Ovary (tissue), 9 donors: ENCODE results near the gene PRKG1. TPM values are rescaled to one million over a fixed set of nuclear protein-coding genes. Genes with fewer than 3 reads are reported as not detected.

ENCODE experiments used
- DNase-seq, 5 donors: peaks; one replicate each; pipeline ENCODE4 v3.0.0-alpha.2; 2019 to 2020
- H3K27ac ChIP-seq, 2 donors: fragments of 200-600 bp; one replicate each; pipeline versions ENCODE4 v1.5.1 to v1.8.0; 2019 to 2022
- H3K27me3 ChIP-seq: fragments of 200-600 bp; one replicate; pipeline ENCODE4 v1.8.0; 2022
- H3K36me3 ChIP-seq: fragments of 200-600 bp; sonication (generic); one replicate; pipeline ENCODE4 v1.5.1; 2019
- H3K4me1 ChIP-seq: one replicate; pipeline ENCODE4 v1.8.1; 2013; ENCODE audit warnings: mild to moderate bottlenecking, moderate library complexity; ENCODE audit not compliant: insufficient read depth
- H3K4me3 ChIP-seq: fragments of 200-600 bp; sonication (generic); one replicate; pipeline ENCODE4 v1.5.1; 2017
- H3K9me3 ChIP-seq, 2 donors: fragments of 200-600 bp in 1 of 2; sonication (generic) in 1 of 2; one replicate each; pipeline versions ENCODE4 v1.5.1 to v1.8.1; 2013 to 2019; ENCODE audit warnings: mild to moderate bottlenecking in 1 of 2, moderate library complexity in 1 of 2
- CTCF ChIP-seq, 3 donors: fragments of 450-650 bp in 2 of 3; fragments of 200-600 bp in 1 of 3; IDR thresholded peaks; one replicate each; pipeline versions ENCODE4 v1.5.1 to v1.8.0; 2016 to 2022; ENCODE audit warnings: antibody characterized with exemption in 3 of 3, mild to moderate bottlenecking in 1 of 3
- EP300 ChIP-seq: sonication (generic); formaldehyde crosslinking; IDR thresholded peaks from one replicate; pipeline ENCODE4 v1.6.1; 2017; ENCODE audit warnings: antibody characterized with exemption
- POLR2A ChIP-seq: fragments of 450-650 bp; IDR thresholded peaks from one replicate; pipeline ENCODE4 v1.6.1; 2017; ENCODE audit warnings: antibody characterized with exemption, mild to moderate bottlenecking, moderate library complexity
- WGBS, 3 donors: extraction: QIAGEN DNeasy Blood & Tissue Kit in 1 of 3; methylation state at CpG; one replicate each; pipeline versions ENCODE4 v1.1.5 to v1.1.7; 2013 to 2017; 5-methylcytosine and 5-hydroxymethylcytosine counted together
- intact Hi-C, 4 donors: fragments of 100-400 bp; cut with DNase I; formaldehyde crosslinking; loops; one replicate each; pipeline versions ENCODE4 v1.11.0 to v1.15.1; 2022 to 2023
- polyA plus RNA-seq, 2 donors: library from polyadenylated mRNA; stranded (reverse); fragments of 200-250 nt in 1 of 2; fragments of 350-450 nt in 1 of 2; fragmentation: Illumina TruSeq in 1 of 2; extraction: RNeasy Lipid Tissue Mini Kit (QIAGEN cat#74804) in 1 of 2; gene quantifications; one replicate each; pipeline ENCODE4 v1.2.3, GENCODE V29; 2013 to 2014
- total RNA-seq, 7 donors: library from RNA; depleted of rRNA in 2 of 7; stranded (reverse); fragments of >200 nt in 2 of 7; fragmentation: NEBNext Ultra II Directional in 3 of 7; extraction: Animal tissue kit (Norgen Biotek cat#: 25700) in 3 of 7; gene quantifications; one replicate each; pipeline versions ENCODE4 v1.1.0 to v1.2.4, GENCODE V29; 2016 to 2023
- donor health status: DM: no; HTN: no; CAD: no; lungs with moderate emphysema.
- donor health status: DM: no; HTN: no; CAD: no.
- donor health status: Bipolar disorder and iron deficiency.
- donor health status: DM: yes; HTN: yes; CAD: no.
- donor health status: DM: no; HTN: no; CAD: no.
- donor health status: DM: yes; HTN: yes; CAD: no.

PRKG1 gene
- total and polyA plus RNA-seq, 9 donors, result 2.8 to 21.1 (median 15.7) TPM

GRCh38 chr10:51244748-51245490 is 170.6 kb downstream of the PRKG1 start:
- intact Hi-C loops, result no loop called here

GRCh38 chr10:51246156-51246555 is 171.9 kb downstream of the PRKG1 start:
- Histone ChIP-seq H3K4me1 (no peaks in the 10 kb centered on the region), H3K36me3 (no peaks in the 10 kb centered on the region), H3K9me3 (no peaks in the 10 kb centered on the region), H3K4me3 (no peak overlapping the region), H3K27me3 (no peaks in the 10 kb centered on the region), H3K27ac (no peak overlapping the region)
- 38 to 60% (median 45%) methylated on average over 1 of the region's 1 CpG for WGBS, 3 donors
- peak in 1 of 5 donors; percentile 16 for DNase-seq
- intact Hi-C loops, result no loop called here
- TF ChIP-seq EP300 (no peak), POLR2A (no peak), CTCF (IDR thresholded peaks at IDR 0.05) (no peak)

More at GRCh38 chr10:51244748-51245490, 170.6 kb downstream of the PRKG1 start:
- H3K27me3 ChIP-seq, result no peaks in the 10 kb centered on the region
- H3K4me1 ChIP-seq, result no peaks in the 10 kb centered on the region
- DNase-seq, result no peak
- no peak overlapping the region for H3K27ac ChIP-seq
- no peaks in the 10 kb centered on the region for H3K36me3 ChIP-seq
- TF ChIP-seq EP300 (no peak), CTCF (IDR thresholded peaks at IDR 0.05) (no peak), POLR2A (no peak)
- 6 to 11% (median 6%) methylated on average over 4 of the region's 4 CpGs for WGBS, 3 donors
- no peak overlapping the region for H3K4me3 ChIP-seq
- H3K9me3 ChIP-seq, result no peaks in the 10 kb centered on the region

- no peaks in the 10 kb centered on the region for H3K9me3 ChIP-seq
Measured at GRCh38 chr10:51250278-51250920, 176.1 kb downstream of the PRKG1 start.

GRCh38 chr10:51251110-51251509 is 176.8 kb downstream of the PRKG1 start:
- Histone ChIP-seq H3K27me3 (no peaks in the 10 kb centered on the region), H3K4me1 (no peaks in the 10 kb centered on the region), H3K36me3 (no peaks in the 10 kb centered on the region), H3K4me3 (no peak overlapping the region), H3K9me3 (no peaks in the 10 kb centered on the region), H3K27ac (no peak overlapping the region)
- no peak for DNase-seq
- intact Hi-C loops, result no loop called here
- 65 to 78% (median 78%) methylated on average over 1 of the region's 1 CpG for WGBS, 3 donors
- TF ChIP-seq CTCF (IDR thresholded peaks at IDR 0.05) (no peak), EP300 (no peak), POLR2A (no peak)

More at GRCh38 chr10:51250278-51250920, 176.1 kb downstream of the PRKG1 start:
- intact Hi-C loops, result no loop called here
- H3K4me1 ChIP-seq, result no peaks in the 10 kb centered on the region
- no peak for DNase-seq
- H3K27me3 ChIP-seq, result no peaks in the 10 kb centered on the region
- WGBS, 3 donors, result 77 to 89% (median 87%) methylated on average over 1 of the region's 1 CpG
- TF ChIP-seq CTCF (IDR thresholded peaks at IDR 0.05) (no peak), POLR2A (no peak), EP300 (no peak)
- no peaks in the 10 kb centered on the region for H3K36me3 ChIP-seq
- H3K4me3 ChIP-seq, result no peak overlapping the region
- no peak overlapping the region for H3K27ac ChIP-seq
